ENCODE results near the gene RBBP8NL.

The RBBP8NL gene

GRCh38 chr20:62415354-62416111, 11.8 kb downstream of the RBBP8NL start:
- Histone ChIP-seq H3K36me3 (ENCODE audit: control insufficient read depth, insufficient read depth, low read length, severe bottlenecking) (no peaks in the 10 kb centered on the region), H3K27me3 (replicated peaks; ENCODE audit: control insufficient read depth, insufficient read depth, low read length) (peaks cover 39% of the 10 kb centered on the region), H3K4me3 (ENCODE audit: low read length) (no peak overlapping the region), H3K9me3 (ENCODE audit: control insufficient read depth, low read length) (no peaks in the 10 kb centered on the region), H3K9ac (ENCODE audit: low read length) (no peak overlapping the region), H3K4me1 (ENCODE audit: control insufficient read depth, insufficient read depth, low read length) (no peaks in the 10 kb centered on the region)
- DNase-seq (ENCODE audit: low read depth): no peak

- no peak for DNase-seq (ENCODE audit: low read depth)
These were observed 13.3 kb downstream of the RBBP8NL start for GRCh38 chr20:62413896-62414481.

GRCh38 chr20:62413025-62413570, 14.2 kb downstream of the RBBP8NL start:
- H3K4me1 ChIP-seq (ENCODE audit: control insufficient read depth, insufficient read depth, low read length): no peaks in the 10 kb centered on the region
- peaks cover 24% of the 10 kb centered on the region for H3K27me3 ChIP-seq (replicated peaks; ENCODE audit: control insufficient read depth, insufficient read depth, low read length)
- no peak for DNase-seq (ENCODE audit: low read depth)
- no peaks in the 10 kb centered on the region for H3K9me3 ChIP-seq (ENCODE audit: control insufficient read depth, low read length)
- H3K9ac ChIP-seq (ENCODE audit: low read length): no peak overlapping the region
- no peak overlapping the region for H3K4me3 ChIP-seq (ENCODE audit: low read length)
- no peaks in the 10 kb centered on the region for H3K36me3 ChIP-seq (ENCODE audit: control insufficient read depth, insufficient read depth, low read length, severe bottlenecking)

More at GRCh38 chr20:62413896-62414481, 13.3 kb downstream of the RBBP8NL start:
- Histone ChIP-seq H3K4me3 (ENCODE audit: low read length) (no peak overlapping the region), H3K9ac (ENCODE audit: low read length) (no peak overlapping the region), H3K4me1 (ENCODE audit: control insufficient read depth, insufficient read depth, low read length) (no peaks in the 10 kb centered on the region), H3K36me3 (ENCODE audit: control insufficient read depth, insufficient read depth, low read length, severe bottlenecking) (no peaks in the 10 kb centered on the region), H3K27me3 (replicated peaks; ENCODE audit: control insufficient read depth, insufficient read depth, low read length) (peaks cover 28% of the 10 kb centered on the region), H3K9me3 (ENCODE audit: control insufficient read depth, low read length) (no peaks in the 10 kb centered on the region)

- DNase-seq (ENCODE audit: low read depth): no peak
- no peaks in the 10 kb centered on the region for H3K4me1 ChIP-seq (ENCODE audit: control insufficient read depth, insufficient read depth, low read length)
- H3K9me3 ChIP-seq (ENCODE audit: control insufficient read depth, low read length): no peaks in the 10 kb centered on the region
- no peak overlapping the region for H3K4me3 ChIP-seq (ENCODE audit: low read length)
- peaks cover 28% of the 10 kb centered on the region for H3K27me3 ChIP-seq (replicated peaks; ENCODE audit: control insufficient read depth, insufficient read depth, low read length)
- no peaks in the 10 kb centered on the region for H3K36me3 ChIP-seq (ENCODE audit: control insufficient read depth, insufficient read depth, low read length, severe bottlenecking)
- H3K9ac ChIP-seq (ENCODE audit: low read length): no peak overlapping the region
These were observed 14.9 kb downstream of the RBBP8NL start for GRCh38 chr20:62412194-62413024.

- H3K9me3 ChIP-seq (ENCODE audit: control insufficient read depth, low read length): no peaks in the 10 kb centered on the region
- no peaks in the 10 kb centered on the region for H3K36me3 ChIP-seq (ENCODE audit: control insufficient read depth, insufficient read depth, low read length, severe bottlenecking)
- no peak for DNase-seq (ENCODE audit: low read depth)
- no peak overlapping the region for H3K9ac ChIP-seq (ENCODE audit: low read length)
- H3K27me3 ChIP-seq (replicated peaks; ENCODE audit: control insufficient read depth, insufficient read depth, low read length): peaks cover 21% of the 10 kb centered on the region
- H3K4me3 ChIP-seq (ENCODE audit: low read length): no peak overlapping the region
- peaks cover under 1% of the 10 kb centered on the region for H3K4me1 ChIP-seq (ENCODE audit: control insufficient read depth, insufficient read depth, low read length)
These were observed 15.7 kb downstream of the RBBP8NL start for GRCh38 chr20:62411479-62412193.

GRCh38 chr20:62410746-62411478, 16.4 kb downstream of the RBBP8NL start:
- Histone ChIP-seq H3K9me3 (ENCODE audit: control insufficient read depth, low read length) (no peaks in the 10 kb centered on the region), H3K9ac (ENCODE audit: low read length) (no peak overlapping the region), H3K27me3 (replicated peaks; ENCODE audit: control insufficient read depth, insufficient read depth, low read length) (peaks cover 21% of the 10 kb centered on the region), H3K4me3 (ENCODE audit: low read length) (no peak overlapping the region), H3K36me3 (ENCODE audit: control insufficient read depth, insufficient read depth, low read length, severe bottlenecking) (no peaks in the 10 kb centered on the region), H3K4me1 (ENCODE audit: control insufficient read depth, insufficient read depth, low read length) (peaks cover 8% of the 10 kb centered on the region)
- DNase-seq (ENCODE audit: low read depth): no peak

- Histone ChIP-seq H3K4me3 (ENCODE audit: low read length) (no peak overlapping the region), H3K27me3 (replicated peaks; ENCODE audit: control insufficient read depth, insufficient read depth, low read length) (peaks cover 21% of the 10 kb centered on the region), H3K36me3 (ENCODE audit: control insufficient read depth, insufficient read depth, low read length, severe bottlenecking) (no peaks in the 10 kb centered on the region), H3K9ac (ENCODE audit: low read length) (no peak overlapping the region), H3K4me1 (ENCODE audit: control insufficient read depth, insufficient read depth, low read length) (peaks cover 9% of the 10 kb centered on the region), H3K9me3 (ENCODE audit: control insufficient read depth, low read length) (no peaks in the 10 kb centered on the region)
- peak; percentile 56 for DNase-seq (ENCODE audit: low read depth)
These were observed 17.2 kb downstream of the RBBP8NL start for GRCh38 chr20:62409931-62410745.

GRCh38 chr20:62409086-62409853, 18.1 kb downstream of the RBBP8NL start:
- no peak for DNase-seq (ENCODE audit: low read depth)
- peaks cover 15% of the 10 kb centered on the region for H3K27me3 ChIP-seq (replicated peaks; ENCODE audit: control insufficient read depth, insufficient read depth, low read length)
- no peak overlapping the region for H3K4me3 ChIP-seq (ENCODE audit: low read length)
- no peaks in the 10 kb centered on the region for H3K9me3 ChIP-seq (ENCODE audit: control insufficient read depth, low read length)
- H3K9ac ChIP-seq (ENCODE audit: low read length): no peak overlapping the region
- H3K4me1 ChIP-seq (ENCODE audit: control insufficient read depth, insufficient read depth, low read length): peaks cover 9% of the 10 kb centered on the region
- H3K36me3 ChIP-seq (ENCODE audit: control insufficient read depth, insufficient read depth, low read length, severe bottlenecking): no peaks in the 10 kb centered on the region

GRCh38 chr20:62408640-62409039, 18.7 kb downstream of the RBBP8NL start:
- Histone ChIP-seq H3K27me3 (replicated peaks; ENCODE audit: control insufficient read depth, insufficient read depth, low read length) (peaks cover 15% of the 10 kb centered on the region), H3K9ac (ENCODE audit: low read length) (no peak overlapping the region), H3K4me1 (ENCODE audit: control insufficient read depth, insufficient read depth, low read length) (peaks cover 9% of the 10 kb centered on the region), H3K4me3 (ENCODE audit: low read length) (no peak overlapping the region), H3K9me3 (ENCODE audit: control insufficient read depth, low read length) (no peaks in the 10 kb centered on the region), H3K36me3 (ENCODE audit: control insufficient read depth, insufficient read depth, low read length, severe bottlenecking) (no peaks in the 10 kb centered on the region)
- DNase-seq (ENCODE audit: low read depth): no peak
